Measurements from ENCODE around the gene EFNA1. TPM values are rescaled to one million over a fixed set of nuclear protein-coding genes. Genes with fewer than 3 reads are reported as not detected.

EFNA1 gene
- total and polyA plus RNA-seq, 2 of the 8 experiments (the other 6 are each of a cell fraction or from before 2014, with no cell fraction given) = 4.9 to 14.6 TPM

GRCh38 chr1:155130272-155131006 is 2.8 kb downstream of the EFNA1 start:
- Histone ChIP-seq H4K91ac (replicated peaks; ENCODE audit: insufficient read length, low read length) (peak overlapping the region; percentile 75), H3K27ac (ENCODE audit: low read depth, low read length) (no peak overlapping the region), H3K9me3 (ENCODE audit: insufficient read depth in 2 of 2, low read depth in 1 of 2, low read length in 1 of 2) (no peaks in the 10 kb centered on the region), H2BK12ac (ENCODE audit: low read depth, low read length) (peak overlapping the region; percentile 96; the same call in 1 of the 2 replicates), H3K9ac (replicated peaks in 1 of 4; ENCODE audit: extremely low read depth in 1 of 4, low read depth in 3 of 4, low read length in 3 of 4) (peak overlapping the region in 1 of 4 experiments; percentile 4; a peak in 3 of 7 replicates), H3K4me1 (replicated peaks in 1 of 4; ENCODE audit: control insufficient read depth in 3 of 4, insufficient read depth in 4 of 4, low read length in 3 of 4) (peaks cover 16 to 60% (median 33%) of the 10 kb centered on the region in 4 experiments), H2AFZ (ENCODE audit: low read length) (no peak overlapping the region), H3K4me3 (ENCODE audit: extremely low read depth in 1 of 4, insufficient read depth in 2 of 4, low read depth in 3 of 4, low read length in 4 of 4) (peak overlapping the region; percentile 7 to 62 (median 14); a peak in 5 of 8 replicates), H4K5ac (ENCODE audit: insufficient read length, low read depth, low read length) (peak overlapping the region; percentile 49), H3K23me2 (ENCODE audit: low read depth, low read length) (peaks cover 33% of the 10 kb centered on the region), H3K23ac (ENCODE audit: insufficient read length) (no peak overlapping the region), H3K56ac (replicated peaks; ENCODE audit: insufficient read length, low read depth, low read length) (no peak overlapping the region), H3K36me3 (ENCODE audit: control insufficient read depth in 2 of 4, insufficient read depth in 4 of 4, low read length in 3 of 4) (peaks cover 0 to 4% (median under 1%) of the 10 kb centered on the region in 4 experiments; a peak in 2 of 8 replicates), H3K79me1 (ENCODE audit: low read depth, low read length) (no peaks in the 10 kb centered on the region), H2BK20ac (ENCODE audit: low read length) (no peak overlapping the region), H2BK5ac (ENCODE audit: low read depth, low read length) (0 out of 2 replicates have a peak overlapping the region, but pooled peaks have one; percentile 85), H3K14ac (ENCODE audit: insufficient read length) (no peak overlapping the region), H4K8ac (ENCODE audit: extremely low read depth, insufficient read depth, low read length) (peak overlapping the region; percentile 53), H2BK15ac (ENCODE audit: low read length) (no peak overlapping the region), H3K27me3 (replicated peaks in 1 of 4; ENCODE audit: control insufficient read depth in 3 of 4, extremely low read depth in 1 of 4, insufficient read depth in 3 of 4, low read length in 3 of 4) (peaks cover 25 to 37% (median 32%) of the 10 kb centered on the region in 4 experiments), H3K4me2 (ENCODE audit: insufficient read depth in 1 of 2, low read depth in 2 of 2, low read length in 2 of 2) (peak overlapping the region; percentile 94 to 97), H2AK5ac (ENCODE audit: low read depth, low read length) (no peak overlapping the region), H2BK120ac (replicated peaks; ENCODE audit: low read depth, low read length) (peak overlapping the region; percentile 31), H3K18ac (ENCODE audit: extremely low read depth, low read length) (no peak overlapping the region), H4K20me1 (replicated peaks in 1 of 2; ENCODE audit: control insufficient read depth in 1 of 2, insufficient read depth in 2 of 2, low read length in 2 of 2) (no peaks in the 10 kb centered on the region), H3K79me2 (ENCODE audit: control insufficient read depth in 1 of 2, insufficient read depth in 2 of 2, low read length in 2 of 2) (no peaks in the 10 kb centered on the region), H3K4ac (replicated peaks; ENCODE audit: insufficient read length, low read depth, low read length) (peak overlapping the region; percentile 46)
- no peak for DNase-seq (ENCODE audit: low read depth in 1 of 2, low spot score in 2 of 2)
- CTCF ChIA-PET (ENCODE audit: partially characterized antibody) = interaction anchor here (0.8 to 14.2 kb wide), 9 partner anchors 13 to 74 kb away, joined by 3 to 187 read pairs (median 5); partner anchors contain the start of genes KRTCAP2 and TRIM46
- POLR2A ChIA-PET (ENCODE audit: partially characterized antibody) = interaction anchor here (0.9 to 3.1 kb wide), 13 partner anchors 8 to 126 kb away, joined by 3 to 24 read pairs (median 4); partner anchors contain the start of genes ADAM15, EFNA3, KRTCAP2 and TRIM46
- 34% methylated on average over 6 of the region's 6 CpGs; no CpG with 5 or more reads in 1 of the 2 experiments for WGBS, 2 experiments (ENCODE audit: extremely low coverage in 1 of 2, insufficient coverage in 1 of 2, insufficient read length in 1 of 2, insufficient replicate concordance in 2 of 2, low coverage in 1 of 2, low lambda C conversion rate in 2 of 2, missing lambda C conversion rate in 1 of 2)
- FAIRE-seq = no peak
- TF ChIP-seq CHD2 (IDR thresholded peaks at IDR 0.05; ENCODE audit: low read length) (0 out of 2 replicates have a peak, but pooled peaks have one; percentile 4), YY1 (IDR thresholded peaks at IDR 0.05; ENCODE audit: low read depth, low read length) (no peak), JUND (IDR thresholded peaks at IDR 0.05; ENCODE audit: low read length) (no peak), SUZ12 (IDR thresholded peaks at IDR 0.05; ENCODE audit: low read length) (0 out of 2 replicates have a peak, but pooled peaks have one; percentile 1), POLR2AphosphoS5 (IDR thresholded peaks at IDR 0.05; ENCODE audit: low read depth, low read length) (no peak)

Data from H1 (cell line).